ENCODE results near the gene RPUSD1.

DNA sequence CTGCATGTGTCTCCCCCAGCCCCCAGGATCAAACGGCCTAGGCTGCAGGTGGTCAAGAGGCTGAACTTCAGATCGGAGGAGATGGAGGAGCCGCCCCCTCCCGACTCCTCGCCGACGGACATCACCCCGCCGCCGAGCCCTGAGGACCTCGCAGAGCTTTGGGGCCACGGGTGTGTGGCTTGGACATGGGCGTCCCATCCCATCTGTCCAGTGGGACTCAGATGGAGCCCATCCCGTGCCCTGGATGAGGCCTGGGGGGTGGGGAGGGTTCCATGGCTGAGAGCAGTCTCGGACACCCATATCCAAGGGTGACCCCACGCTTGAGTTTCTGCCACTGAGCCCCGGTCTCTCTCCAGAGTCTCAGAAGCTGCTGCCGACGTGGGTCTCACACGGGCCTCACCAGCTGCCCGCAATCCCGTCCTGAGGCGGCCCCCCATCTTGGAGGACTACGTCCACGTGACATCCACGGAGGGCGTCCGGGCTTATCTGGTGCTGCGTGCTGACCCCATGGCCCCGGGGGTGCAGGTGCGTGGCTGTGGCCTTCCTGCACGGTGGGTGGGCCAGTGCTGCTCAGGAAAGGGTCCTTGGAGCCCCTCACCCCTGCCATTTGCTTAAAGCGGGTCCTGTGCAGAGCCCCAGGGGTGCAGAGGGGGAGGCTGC, 1.1 kb upstream of the RPUSD1 start:
- TF ChIP-seq, protein P1, sequence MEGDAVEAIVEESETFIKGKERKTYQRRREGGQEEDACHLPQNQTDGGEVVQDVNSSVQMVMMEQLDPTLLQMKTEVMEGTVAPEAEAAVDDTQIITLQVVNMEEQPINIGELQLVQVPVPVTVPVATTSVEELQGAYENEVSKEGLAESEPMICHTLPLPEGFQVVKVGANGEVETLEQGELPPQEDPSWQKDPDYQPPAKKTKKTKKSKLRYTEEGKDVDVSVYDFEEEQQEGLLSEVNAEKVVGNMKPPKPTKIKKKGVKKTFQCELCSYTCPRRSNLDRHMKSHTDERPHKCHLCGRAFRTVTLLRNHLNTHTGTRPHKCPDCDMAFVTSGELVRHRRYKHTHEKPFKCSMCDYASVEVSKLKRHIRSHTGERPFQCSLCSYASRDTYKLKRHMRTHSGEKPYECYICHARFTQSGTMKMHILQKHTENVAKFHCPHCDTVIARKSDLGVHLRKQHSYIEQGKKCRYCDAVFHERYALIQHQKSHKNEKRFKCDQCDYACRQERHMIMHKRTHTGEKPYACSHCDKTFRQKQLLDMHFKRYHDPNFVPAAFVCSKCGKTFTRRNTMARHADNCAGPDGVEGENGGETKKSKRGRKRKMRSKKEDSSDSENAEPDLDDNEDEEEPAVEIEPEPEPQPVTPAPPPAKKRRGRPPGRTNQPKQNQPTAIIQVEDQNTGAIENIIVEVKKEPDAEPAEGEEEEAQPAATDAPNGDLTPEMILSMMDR (IDR thresholded peaks at IDR 0.05), result no peak
- no peak for TF ChIP-seq POLR2A (IDR thresholded peaks at IDR 0.05)

All from esophagus squamous epithelium (tissue), 4 donors.